GM12892 (cell line): ENCODE measurements around the gene ZBED5.
"Not testable (repeated sequence)": the region's sequence is repeated elsewhere in the genome, so short reads cannot be mapped to it uniquely, and the experiment has no call there.

Source experiments
- DNase-seq: peaks from one replicate; pipeline ENCODE4 v3.0.0; 2011; ENCODE audit not compliant: insufficient read length
- FAIRE-seq: peaks from 2 replicates; lab custom pipeline; 2011; peaks lifted over from hg19 to GRCh38; lab: Jason Lieb, UNC
- POLR2A ChIP-seq: IDR thresholded peaks from 2 replicates; pipeline ENCODE4 v1.6.1; 2011; ENCODE audit warnings: low read depth, low read length, control low read depth
- POLR2AphosphoS5 ChIP-seq: IDR thresholded peaks from 2 replicates; pipeline ENCODE4 v1.6.1; 2011; ENCODE audit warnings: low read depth, low read length, control low read depth
- TAF1 ChIP-seq: IDR thresholded peaks from 2 replicates; pipeline ENCODE4 v1.6.1; 2011; ENCODE audit warnings: low read depth, mild to moderate bottlenecking, control low read depth, low read length, borderline replicate concordance

Gene ZBED5

GRCh38 chr11:10893714-10894151 is 35.9 kb upstream of the ZBED5 start:
- no peak for TF ChIP-seq POLR2A
- no peak for TF ChIP-seq POLR2AphosphoS5
- TF ChIP-seq TAF1 = no peak
- DNase-seq (no peak), FAIRE-seq (no peak)

- DNase-seq = no peak
- FAIRE-seq = no peak
- TF ChIP-seq POLR2A (no peak), POLR2AphosphoS5 (no peak), TAF1 (no peak)
Observed at GRCh38 chr11:10892250-10892649, 34.4 kb upstream of the ZBED5 start.

- TF ChIP-seq POLR2AphosphoS5 = no peak
- no peak for TF ChIP-seq TAF1
- no peak for TF ChIP-seq POLR2A
- DNase-seq (no peak), FAIRE-seq (no peak)
Observed at GRCh38 chr11:10891151-10891720, 33.4 kb upstream of the ZBED5 start.

GRCh38 chr11:10890083-10890482 is 32.2 kb upstream of the ZBED5 start:
- not testable (repeated sequence) for FAIRE-seq, DNase-seq

- DNase-seq (no peak), FAIRE-seq (no peak)
- TF ChIP-seq POLR2A = no peak
- TF ChIP-seq TAF1 = no peak
- TF ChIP-seq POLR2AphosphoS5 = no peak
Observed at GRCh38 chr11:10887307-10887706, 29.5 kb upstream of the ZBED5 start.

- FAIRE-seq (no peak), DNase-seq (no peak)
- TF ChIP-seq POLR2AphosphoS5 (no peak), TAF1 (no peak), POLR2A (no peak)
Observed at GRCh38 chr11:10886652-10887250, 28.9 kb upstream of the ZBED5 start.

- no peak for FAIRE-seq
- TF ChIP-seq POLR2AphosphoS5 = no peak
- no peak for TF ChIP-seq TAF1
- TF ChIP-seq POLR2A = no peak
- no peak for DNase-seq
Observed at GRCh38 chr11:10885703-10886363, 28.0 kb upstream of the ZBED5 start.

- FAIRE-seq, DNase-seq: not testable (repeated sequence)
Observed at GRCh38 chr11:10884292-10884691, 26.4 kb upstream of the ZBED5 start.

- FAIRE-seq = no peak
- no peak for DNase-seq
- no peak for TF ChIP-seq TAF1
- TF ChIP-seq POLR2AphosphoS5 = no peak
- TF ChIP-seq POLR2A = no peak
Observed at GRCh38 chr11:10881892-10882291, 24.0 kb upstream of the ZBED5 start.

GRCh38 chr11:10878408-10879214 is 20.8 kb upstream of the ZBED5 start:
- DNase-seq (no peak), FAIRE-seq (peak; percentile 81)
- no peak for TF ChIP-seq TAF1
- TF ChIP-seq POLR2A = no peak
- no peak for TF ChIP-seq POLR2AphosphoS5

- FAIRE-seq = no peak
Observed at GRCh38 chr11:10876158-10876557, 18.3 kb upstream of the ZBED5 start.

GRCh38 chr11:10875430-10876021 is 17.7 kb upstream of the ZBED5 start:
- no peak for FAIRE-seq
- no peak for DNase-seq
- no peak for TF ChIP-seq POLR2AphosphoS5
- TF ChIP-seq TAF1 = no peak
- no peak for TF ChIP-seq POLR2A

More at GRCh38 chr11:10876158-10876557, 18.3 kb upstream of the ZBED5 start:
- TF ChIP-seq POLR2AphosphoS5 (no peak), TAF1 (no peak), POLR2A (no peak)
- DNase-seq = no peak
